Measurements from ENCODE around the gene SAMD8. TPM values are rescaled to one million over a fixed set of nuclear protein-coding genes. Genes with fewer than 3 reads are reported as not detected.

SAMD8 gene
- 25.9 and 26.4 TPM in 2 replicates for total RNA-seq
- long read RNA-seq, transcript SAMD8-202 (6 exons, 1,654 nt), result major isoform, 14 of 25 reads
- long read RNA-seq, partial matches to known transcripts, result 3 of 25 reads
- long read RNA-seq, other reads (novel, unspliced or antisense), result 8 of 25 reads

- DNase-seq (ENCODE audit: extremely low spot score, unreplicated experiment), result peak; percentile 99
- Mint-ChIP-seq H3K9me3 (ENCODE audit: unreplicated experiment) (no peaks in the 10 kb centered on the region), H3K36me3 (ENCODE audit: unreplicated experiment) (peaks cover 2% of the 10 kb centered on the region), H3K4me1 (ENCODE audit: unreplicated experiment) (peaks cover 40% of the 10 kb centered on the region), H3K4me3 (ENCODE audit: unreplicated experiment) (peak within 1 kb of the TSS; percentile 98), H3K27ac (ENCODE audit: unreplicated experiment) (peak within 1 kb of the TSS; percentile 98), H3K27me3 (ENCODE audit: unreplicated experiment) (no peaks in the 10 kb centered on the region)
- peak; percentile 48 for TF ChIP-seq CTCF (IDR thresholded peaks at IDR 0.05)
These were observed at the start of gene SAMD8 for GRCh38 chr10:75111365-75111906. TSS of gene SAMD8 (plus strand) at chr10:75111656. CDS start at chr10:75150529, 38,873 bp downstream.

- no peak for TF ChIP-seq CTCF (IDR thresholded peaks at IDR 0.05)
- DNase-seq (ENCODE audit: extremely low spot score, unreplicated experiment), result no peak
- Mint-ChIP-seq H3K4me1 (ENCODE audit: unreplicated experiment) (peaks cover 3% of the 10 kb centered on the region), H3K27me3 (ENCODE audit: unreplicated experiment) (no peaks in the 10 kb centered on the region), H3K9me3 (ENCODE audit: unreplicated experiment) (no peaks in the 10 kb centered on the region), H3K27ac (ENCODE audit: unreplicated experiment) (no peak overlapping the region), H3K4me3 (ENCODE audit: unreplicated experiment) (no peak overlapping the region), H3K36me3 (ENCODE audit: unreplicated experiment) (no peaks in the 10 kb centered on the region)
These were observed 49.5 kb upstream of the SAMD8 start for GRCh38 chr10:75061709-75062505.

GRCh38 chr10:75062506-75063299, 48.8 kb upstream of the SAMD8 start:
- H3K36me3 Mint-ChIP-seq (ENCODE audit: unreplicated experiment), result no peaks in the 10 kb centered on the region
- H3K4me1 Mint-ChIP-seq (ENCODE audit: unreplicated experiment), result peaks cover 3% of the 10 kb centered on the region
- H3K4me3 Mint-ChIP-seq (ENCODE audit: unreplicated experiment), result no peak overlapping the region
- H3K27ac Mint-ChIP-seq (ENCODE audit: unreplicated experiment), result no peak overlapping the region
- no peak for TF ChIP-seq CTCF (IDR thresholded peaks at IDR 0.05)
- no peaks in the 10 kb centered on the region for H3K9me3 Mint-ChIP-seq (ENCODE audit: unreplicated experiment)
- no peaks in the 10 kb centered on the region for H3K27me3 Mint-ChIP-seq (ENCODE audit: unreplicated experiment)
- no peak for DNase-seq (ENCODE audit: extremely low spot score, unreplicated experiment)

GRCh38 chr10:75063461-75064230, 47.8 kb upstream of the SAMD8 start:
- H3K36me3 Mint-ChIP-seq (ENCODE audit: unreplicated experiment), result no peaks in the 10 kb centered on the region
- no peaks in the 10 kb centered on the region for H3K27me3 Mint-ChIP-seq (ENCODE audit: unreplicated experiment)
- DNase-seq (ENCODE audit: extremely low spot score, unreplicated experiment), result no peak
- H3K9me3 Mint-ChIP-seq (ENCODE audit: unreplicated experiment), result no peaks in the 10 kb centered on the region
- H3K4me3 Mint-ChIP-seq (ENCODE audit: unreplicated experiment), result no peak overlapping the region
- peaks cover 3% of the 10 kb centered on the region for H3K4me1 Mint-ChIP-seq (ENCODE audit: unreplicated experiment)
- no peak overlapping the region for H3K27ac Mint-ChIP-seq (ENCODE audit: unreplicated experiment)
- TF ChIP-seq CTCF (IDR thresholded peaks at IDR 0.05), result no peak
